HG03159 (cell line): Measurements from ENCODE around the gene GPX4.
"Not testable (repeated sequence)": the region's sequence is repeated elsewhere in the genome, so short reads cannot be mapped to it uniquely, and the experiment has no call there.

Experiments used
- ATAC-seq: cut with Tn5 transposase; IDR thresholded peaks from one replicate; pipeline ENCODE4 v1.9.1; 2021; ENCODE audit warnings: mild to moderate bottlenecking, moderate library complexity; ENCODE audit not compliant: unreplicated experiment

Gene GPX4

DNA sequence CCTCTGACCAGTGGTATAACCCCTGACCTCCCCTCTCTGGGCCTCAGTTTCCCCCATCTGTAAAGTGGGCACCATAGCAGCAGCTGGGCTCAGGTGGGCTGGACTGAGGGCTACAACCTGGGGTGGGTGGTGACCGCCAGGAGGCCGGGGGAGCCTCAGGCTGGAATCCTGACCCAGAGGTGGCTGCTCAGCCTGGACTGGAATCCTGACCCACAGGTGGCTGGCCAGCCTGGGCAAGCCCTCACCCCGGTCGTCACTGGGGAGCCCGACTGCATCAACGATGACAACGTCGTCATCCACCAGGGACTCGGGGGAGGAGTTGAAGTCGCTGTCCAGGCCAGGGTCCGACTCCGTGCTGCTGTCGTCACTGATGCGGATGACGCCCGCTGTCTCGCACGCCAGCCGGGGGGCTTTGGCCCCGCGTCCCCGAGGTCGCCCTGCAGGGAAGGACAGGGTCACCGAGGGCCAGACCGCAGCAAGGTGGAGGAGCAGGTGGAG, 10.2 kb downstream of the GPX4 start:
- no peak for ATAC-seq

DNA sequence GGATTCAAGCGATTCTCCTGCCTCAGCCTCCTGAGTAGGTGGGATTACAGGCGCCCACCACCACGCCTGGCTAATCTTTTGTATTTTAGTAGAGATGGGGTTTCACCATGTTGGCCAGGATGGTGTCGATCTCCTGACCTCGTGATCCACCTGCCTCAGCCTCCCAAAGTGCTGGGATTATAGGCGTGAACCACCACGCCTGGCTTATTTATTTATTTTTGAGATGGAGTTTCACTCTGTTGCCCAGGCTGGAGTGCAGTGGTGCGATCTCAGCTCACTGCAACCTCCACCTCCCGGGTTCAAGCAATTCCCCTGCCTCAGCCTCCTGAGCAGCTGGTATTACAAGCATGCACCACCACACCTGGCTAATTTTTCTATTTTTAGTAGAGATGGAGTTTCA, 10.9 kb downstream of the GPX4 start:
- ATAC-seq = not testable (repeated sequence)

DNA sequence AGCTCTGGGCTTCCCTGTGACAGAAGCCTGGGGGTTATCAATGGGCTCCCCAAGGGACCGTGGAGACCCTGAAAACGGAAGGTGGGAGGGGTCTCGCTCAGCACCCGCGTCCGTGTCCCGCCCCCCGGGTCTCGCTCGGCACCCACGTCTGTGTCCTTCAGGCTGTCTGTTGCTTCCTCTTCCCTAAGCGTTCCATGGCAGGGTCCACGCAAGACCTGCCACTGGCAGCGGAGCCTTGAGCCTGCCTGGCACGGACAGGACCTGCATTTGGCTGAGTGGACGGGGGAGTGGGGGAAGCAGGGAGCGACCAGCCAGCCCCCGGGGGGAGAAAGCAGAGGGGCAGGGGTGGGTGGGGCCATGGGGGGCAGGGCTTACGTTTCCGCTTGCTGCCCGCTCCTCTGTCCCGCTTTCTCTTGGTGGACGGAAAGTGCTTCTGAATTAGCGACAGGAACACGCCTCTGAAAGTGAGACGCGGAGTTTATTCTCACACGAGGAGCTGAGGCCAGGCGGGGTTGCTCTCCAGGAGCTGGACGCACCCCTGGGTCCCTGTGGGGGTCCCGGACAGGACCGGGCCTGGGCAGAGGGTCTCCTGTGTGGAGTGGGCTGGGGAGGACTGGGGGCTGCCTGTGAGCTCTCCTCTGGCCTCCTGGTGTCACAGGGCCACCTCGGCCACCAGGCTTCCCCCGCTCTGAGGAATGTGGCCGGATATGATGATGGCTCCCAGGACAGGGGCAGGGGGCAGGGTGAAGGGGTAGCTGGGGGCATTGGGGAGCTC, 12.0 kb downstream of the GPX4 start:
- no peak for ATAC-seq

DNA sequence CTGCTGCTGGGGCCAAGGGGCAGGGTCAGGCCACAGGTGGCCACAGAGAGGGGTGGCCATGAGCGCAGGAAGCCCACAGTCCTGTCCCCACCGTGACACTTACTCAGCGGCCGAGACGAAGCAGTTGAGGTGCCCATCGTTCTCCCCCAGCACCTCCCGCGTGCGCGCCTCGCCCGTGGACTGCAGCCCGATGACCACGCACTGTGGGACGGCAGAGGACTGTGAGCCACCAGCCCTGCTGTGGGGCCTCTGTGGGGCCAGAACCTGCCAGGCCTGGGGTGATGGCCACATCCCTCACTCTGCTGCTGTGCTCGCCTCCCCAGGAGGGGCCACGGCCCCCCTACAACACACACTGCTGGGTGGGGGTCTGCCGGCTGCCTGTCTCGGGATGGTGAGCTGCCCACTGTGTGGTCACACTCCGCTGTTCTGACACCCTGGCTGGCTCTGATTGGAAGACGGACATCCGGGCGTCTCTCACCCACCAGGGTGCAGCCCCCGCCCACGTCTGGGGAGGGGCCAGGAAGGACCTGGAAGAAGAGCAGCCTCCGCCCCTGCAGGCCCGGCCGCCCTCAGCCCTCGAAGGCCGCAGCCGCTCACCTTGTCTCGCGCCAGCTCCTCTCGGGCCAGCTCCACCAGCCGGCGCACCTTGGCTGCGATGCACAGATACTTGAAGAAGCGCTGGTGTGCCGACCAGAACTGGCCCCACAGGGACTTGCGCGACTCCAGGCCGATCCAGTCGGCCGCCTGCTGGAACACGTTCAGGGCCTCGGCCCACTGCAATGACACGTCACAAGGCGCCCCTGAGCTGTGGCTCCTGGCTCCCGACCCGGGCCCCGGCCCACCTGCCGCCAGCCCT, 13.2 kb downstream of the GPX4 start:
- no peak for ATAC-seq

DNA sequence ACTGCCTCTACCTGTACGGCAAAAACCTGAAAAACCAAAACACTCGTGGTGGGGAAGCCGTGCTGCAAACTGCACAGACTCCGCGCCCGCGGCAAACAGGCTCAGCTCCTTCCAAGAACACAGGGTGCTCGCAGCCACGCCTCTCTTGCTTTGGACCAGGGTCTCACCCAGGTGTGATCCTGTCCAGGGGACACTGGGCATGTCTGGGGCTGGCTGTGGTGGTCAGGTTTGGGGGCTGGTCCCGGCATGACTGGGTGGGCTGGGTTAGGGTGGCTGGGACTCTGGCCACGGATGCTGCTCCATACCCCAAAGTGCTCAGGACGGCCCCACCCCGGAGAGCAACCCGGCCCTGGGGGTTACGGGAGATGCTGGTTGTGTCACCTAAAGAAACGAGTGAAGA, 13.9 kb downstream of the GPX4 start:
- no peak for ATAC-seq

DNA sequence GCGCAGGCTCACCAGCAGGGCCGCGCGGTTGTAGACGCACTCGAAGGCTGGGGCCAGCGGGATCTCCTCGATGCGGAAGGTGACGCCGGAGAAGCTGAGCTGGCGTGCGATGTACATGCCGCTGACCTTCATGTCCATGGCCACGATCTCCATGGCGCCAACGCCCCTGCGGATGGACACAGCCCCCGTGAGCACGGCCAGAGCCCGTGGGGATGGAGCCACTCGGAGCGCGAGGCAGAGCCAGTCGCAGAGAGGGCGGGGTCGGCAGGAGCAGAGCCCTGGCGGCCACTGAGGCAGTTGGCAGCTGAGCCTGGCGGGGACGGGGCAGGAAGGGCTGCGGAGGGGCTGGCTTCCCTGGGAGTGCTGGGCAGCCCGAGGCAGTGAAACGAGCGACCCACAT, 15.2 kb downstream of the GPX4 start:
- ATAC-seq = no peak

DNA sequence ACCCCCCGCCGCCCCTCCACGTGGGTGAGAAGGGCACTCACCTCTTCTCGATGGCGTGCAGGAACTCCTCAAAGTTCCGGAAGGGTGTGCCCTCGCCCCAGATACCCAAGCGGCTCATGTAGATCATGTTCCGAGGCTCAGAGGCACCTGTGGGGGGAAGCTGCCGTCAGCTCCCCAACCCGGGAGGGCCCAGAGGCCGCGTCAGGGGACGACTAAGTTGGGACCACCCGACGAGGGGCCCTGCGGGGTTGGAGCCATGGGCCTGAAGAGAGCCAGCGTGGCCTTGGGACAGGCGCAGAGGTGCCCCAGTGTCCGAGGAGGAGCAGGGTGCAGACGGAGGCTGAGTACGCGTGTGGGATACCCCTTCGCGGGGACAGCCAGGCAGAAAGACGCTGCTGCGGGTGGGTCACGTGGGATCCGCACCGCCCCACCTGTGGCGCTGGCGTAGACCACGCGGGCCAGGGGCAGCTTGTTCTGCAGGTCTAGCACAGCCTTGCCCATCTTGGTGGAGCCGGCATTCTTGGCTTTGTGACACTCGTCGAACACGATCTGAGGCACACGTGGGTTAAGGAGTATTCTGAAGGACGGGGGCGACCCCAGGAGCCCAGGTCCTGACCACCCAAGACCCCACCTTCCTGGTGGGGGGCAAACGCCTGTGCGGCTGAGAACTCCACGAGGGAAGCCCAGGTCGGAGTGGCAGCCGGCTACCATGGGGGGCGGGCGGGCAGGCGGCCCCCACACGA, 15.9 kb downstream of the GPX4 start:
- no peak for ATAC-seq

GRCh38 chr19:1121395-1121794, 17.6 kb downstream of the GPX4 start:
- no peak for ATAC-seq

GRCh38 chr19:1122021-1122971, 18.5 kb downstream of the GPX4 start:
- no peak for ATAC-seq

DNA sequence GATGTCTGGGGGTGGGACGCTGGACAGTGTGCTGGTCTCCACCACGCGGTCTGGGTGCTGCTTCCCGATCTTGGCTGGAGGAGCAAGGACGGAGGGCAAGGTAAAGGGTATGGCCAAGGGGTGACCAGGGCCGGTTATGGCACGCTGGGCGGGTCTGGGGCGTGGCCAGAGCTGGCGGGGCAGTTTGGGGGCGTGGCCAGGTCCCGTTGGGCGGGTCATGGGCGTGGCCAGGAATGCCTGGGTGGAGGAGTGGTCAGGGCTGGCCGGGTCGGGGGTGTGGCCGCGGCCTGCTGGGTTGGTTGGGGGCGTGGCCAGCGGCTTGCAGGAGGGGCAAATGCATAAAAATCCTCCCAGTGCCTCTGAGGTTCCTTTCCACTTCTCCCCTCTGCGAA, 19.2 kb downstream of the GPX4 start:
- ATAC-seq = no peak

- ATAC-seq = no peak
Observed at GRCh38 chr19:1123381-1123780, 19.6 kb downstream of the GPX4 start.

DNA sequence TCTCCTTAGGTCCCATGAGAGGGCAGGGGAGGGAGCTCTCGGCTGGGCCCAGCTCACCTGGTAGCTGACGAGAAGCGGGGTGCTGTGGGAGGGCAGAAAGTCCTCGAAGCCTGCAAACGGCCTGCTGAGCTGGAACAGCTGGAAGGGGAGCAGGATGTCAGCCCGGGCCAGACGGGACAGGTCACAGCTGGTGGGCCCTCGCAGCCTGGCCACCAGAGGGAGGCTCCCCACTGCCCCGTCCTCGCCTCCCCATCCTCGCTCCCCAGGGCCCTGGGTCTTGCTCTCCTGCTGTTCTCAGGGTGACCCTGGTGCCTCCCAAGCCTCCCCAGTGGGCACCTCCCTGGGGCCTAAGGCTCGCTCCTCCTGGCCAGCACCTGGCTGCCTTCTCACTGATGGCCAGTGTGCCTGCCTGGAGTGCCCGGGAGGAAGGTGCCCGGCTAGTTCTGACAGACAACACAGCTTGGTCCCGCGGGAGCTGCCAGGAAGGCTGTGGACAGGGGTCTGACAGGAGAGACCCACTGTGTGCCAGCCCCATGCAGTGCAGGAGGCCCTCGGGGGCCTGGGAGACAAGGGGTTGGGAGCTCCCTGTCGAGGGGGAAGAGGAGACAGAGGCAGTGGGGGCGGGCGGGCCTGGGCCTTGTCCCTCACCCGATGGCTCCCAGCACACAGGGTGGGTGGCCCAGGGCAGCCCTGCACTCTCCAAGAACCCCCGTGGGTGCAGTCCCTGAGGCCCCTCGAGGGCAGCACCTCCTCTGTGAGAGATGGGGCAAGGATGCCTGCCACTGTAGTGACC, 20.3 kb downstream of the GPX4 start:
- ATAC-seq = no peak

DNA sequence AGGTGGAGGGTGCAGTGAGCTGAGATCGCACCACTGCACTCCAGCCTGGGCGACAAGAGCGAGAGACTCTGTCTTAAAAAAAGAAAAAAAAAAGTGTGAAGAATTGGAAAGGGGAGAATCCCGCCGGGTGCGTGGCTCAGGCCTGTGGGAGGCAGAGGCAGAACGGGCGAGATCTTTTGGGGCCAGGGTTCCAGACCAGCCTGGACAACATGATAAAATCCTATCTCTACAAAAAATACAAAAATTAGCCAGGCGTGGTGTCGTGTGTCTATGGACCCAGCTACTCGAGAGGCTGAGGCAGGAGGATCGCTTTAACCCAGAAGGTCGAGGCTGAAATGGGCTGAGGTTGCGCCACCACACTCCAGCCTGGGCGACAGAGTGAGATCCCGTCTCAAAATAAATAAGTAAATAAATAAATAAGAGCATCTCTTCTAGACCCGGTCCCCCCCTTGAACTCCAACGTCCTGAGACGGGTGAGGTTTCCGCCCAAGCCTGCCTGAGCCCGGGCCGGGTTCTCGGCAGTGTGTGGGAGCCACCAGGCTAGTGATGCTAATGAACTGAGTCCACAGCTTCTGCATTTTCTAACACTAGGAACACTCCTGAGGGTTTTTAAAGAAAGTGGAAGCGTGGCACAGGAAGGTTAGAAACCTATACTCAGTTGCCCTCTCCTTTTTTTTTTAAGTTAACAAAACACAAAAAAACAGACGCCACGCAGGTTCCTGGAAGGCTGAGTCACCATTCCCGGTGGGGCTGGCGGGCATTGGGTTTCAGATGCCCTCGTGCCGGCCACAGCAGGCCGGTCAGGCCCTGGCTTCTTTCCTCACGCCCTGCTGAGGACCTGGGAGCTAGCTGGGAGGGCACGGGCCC, 22.0 kb downstream of the GPX4 start:
- ATAC-seq = no peak

- no peak for ATAC-seq
Observed at GRCh38 chr19:1126984-1127760, 23.4 kb downstream of the GPX4 start.

DNA sequence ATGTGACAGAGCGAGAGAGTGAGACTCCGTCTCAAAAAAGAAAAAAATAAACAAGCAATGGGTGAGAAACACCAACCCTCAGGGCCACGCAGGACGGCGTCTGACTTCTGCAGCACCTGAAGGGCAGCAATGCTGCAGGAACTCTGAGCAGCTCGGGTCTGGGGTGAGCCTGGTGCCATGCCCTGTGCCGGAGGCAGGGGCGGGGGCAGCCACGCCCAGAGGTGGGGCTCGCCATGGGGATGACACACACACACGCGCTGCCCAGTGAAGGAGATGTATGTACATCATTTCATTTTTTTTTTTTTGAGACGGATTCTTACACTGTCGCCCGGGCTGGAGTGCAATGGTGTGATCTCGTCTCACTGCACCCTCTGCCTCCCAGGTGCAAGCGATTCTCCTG, 24.3 kb downstream of the GPX4 start:
- ATAC-seq = no peak

DNA sequence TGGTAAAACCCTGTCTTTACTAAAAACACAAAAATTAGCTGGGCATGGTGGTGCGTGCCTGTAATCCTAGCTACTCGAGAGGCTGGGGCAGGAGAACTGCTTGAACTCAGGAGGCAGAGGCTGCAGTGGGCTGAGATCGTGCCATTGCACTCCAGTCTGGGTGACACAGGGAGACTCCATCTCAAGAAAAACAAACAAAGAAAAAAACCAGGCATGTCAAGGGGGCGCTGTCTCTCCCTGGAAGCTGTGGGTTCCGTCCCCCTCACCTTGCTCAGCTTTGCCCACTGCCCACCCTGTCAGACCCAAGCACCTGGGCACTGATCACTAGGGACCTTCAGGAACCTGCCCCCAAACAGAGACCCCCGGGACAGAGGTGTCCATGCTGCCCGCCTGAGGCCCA, 25.3 kb downstream of the GPX4 start:
- not testable (repeated sequence) for ATAC-seq

GRCh38 chr19:1129535-1129934, 25.7 kb downstream of the GPX4 start:
- no peak for ATAC-seq
